ENCODE data around the gene ZNF280C. TPM values are rescaled to one million over a fixed set of nuclear protein-coding genes. Genes with fewer than 3 reads are reported as not detected.

Gene ZNF280C
- total and polyA plus RNA-seq, 8 donors, result 0.61 to 17.5 (median 2.3) TPM

DNA sequence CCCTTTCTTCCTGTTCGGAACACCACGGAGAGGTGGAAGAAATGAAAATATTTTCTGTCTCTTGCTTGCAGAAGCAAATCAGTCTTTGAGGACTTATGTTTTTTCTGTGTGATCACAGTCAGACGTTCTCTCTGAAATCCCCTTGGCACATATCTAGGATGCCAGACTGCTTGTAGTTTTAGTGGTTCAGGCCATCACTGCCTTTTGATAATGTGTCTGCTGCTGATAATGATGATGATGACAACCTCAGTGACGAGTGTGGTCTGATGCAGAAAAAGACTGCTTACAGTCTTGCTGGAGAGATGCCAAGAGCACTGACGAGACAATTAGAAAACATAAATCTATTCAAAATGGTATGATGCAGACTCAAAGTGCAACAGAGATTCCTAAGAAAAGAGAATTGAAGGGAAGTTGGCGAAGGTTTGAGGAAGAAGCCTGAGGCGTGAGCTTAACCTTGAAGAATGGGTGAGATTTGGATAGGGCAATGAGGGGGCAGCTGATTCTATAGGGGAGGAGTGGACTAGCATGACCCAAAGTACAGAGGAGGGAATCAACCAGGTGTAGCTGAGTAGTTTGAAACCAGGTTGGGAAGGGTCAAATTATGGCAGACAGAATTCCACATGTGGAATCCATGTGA is 89.0 kb downstream of the ZNF280C start:
- Histone ChIP-seq H3K9me3 (no peaks in the 10 kb centered on the region), H3K36me3 (no peaks in the 10 kb centered on the region), H3K4me1 (peaks cover 0 to 2% (median 0%) of the 10 kb centered on the region in 4 donors), H3K27ac (no peak overlapping the region), H3K27me3 (no peaks in the 10 kb centered on the region), H3K4me3 (no peak overlapping the region)
- DNase-seq, result no peak
- 56 to 67% (median 60%) methylated on average over 7 of the region's 7 CpGs for WGBS, 5 donors
- intact Hi-C loops (cut with DNase I; ENCODE audit: low total_unique reads), result no loop called here
- TF ChIP-seq POLR2A (IDR thresholded peaks at IDR 0.05), result no peak
- TF ChIP-seq CTCF (IDR thresholded peaks at IDR 0.05), result no peak
- no peak for TF ChIP-seq EP300 (IDR thresholded peaks at IDR 0.05)
- no peak for TF ChIP-seq POLR2AphosphoS5 (IDR thresholded peaks at IDR 0.05)

- Histone ChIP-seq H3K36me3 (no peaks in the 10 kb centered on the region), H3K9me3 (no peaks in the 10 kb centered on the region), H3K4me1 (peaks cover 0 to 8% (median 0%) of the 10 kb centered on the region in 4 donors), H3K4me3 (no peak overlapping the region), H3K27ac (no peak overlapping the region), H3K27me3 (no peaks in the 10 kb centered on the region)
- intact Hi-C loops (cut with DNase I; ENCODE audit: low total_unique reads), result no loop called here
- TF ChIP-seq EP300 (IDR thresholded peaks at IDR 0.05) (no peak), POLR2A (IDR thresholded peaks at IDR 0.05) (no peak), POLR2AphosphoS5 (IDR thresholded peaks at IDR 0.05) (no peak), CTCF (IDR thresholded peaks at IDR 0.05) (no peak)
- DNase-seq, result no peak
- WGBS, 5 donors, result 71 to 82% (median 74%) methylated on average over 5 of the region's 5 CpGs
Measured at GRCh38 chrX:130179170-130179569, 89.5 kb downstream of the ZNF280C start.

DNA sequence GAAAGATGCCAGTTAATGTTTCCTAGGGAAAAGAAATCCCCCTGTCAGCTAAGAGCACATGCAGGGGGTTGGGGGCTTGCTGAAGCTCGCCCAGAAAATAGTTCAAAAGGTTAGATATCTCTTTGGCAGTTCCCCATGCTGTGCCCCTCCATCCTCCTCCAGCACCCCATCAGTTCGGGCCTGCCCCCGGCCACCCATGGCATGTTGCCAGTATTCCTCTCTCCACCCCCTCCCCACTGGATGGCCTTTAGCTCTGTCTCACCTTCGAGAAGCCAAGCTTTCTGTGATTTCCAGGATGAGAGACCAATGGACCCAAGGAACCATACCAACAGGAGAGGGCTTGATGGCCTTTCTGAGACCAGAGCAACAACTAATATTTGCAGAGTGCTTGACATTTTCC is 91.8 kb downstream of the ZNF280C start:
- H3K27ac ChIP-seq, result no peak overlapping the region
- peaks cover 0 to 5% (median 0%) of the 10 kb centered on the region in 4 donors for H3K9me3 ChIP-seq
- H3K4me1 ChIP-seq, result peaks cover 0 to 25% (median 4%) of the 10 kb centered on the region in 4 donors
- no peaks in the 10 kb centered on the region for H3K36me3 ChIP-seq
- intact Hi-C loops (cut with DNase I; ENCODE audit: low total_unique reads), result no loop called here
- TF ChIP-seq EP300 (IDR thresholded peaks at IDR 0.05) (no peak), POLR2A (IDR thresholded peaks at IDR 0.05) (no peak), POLR2AphosphoS5 (IDR thresholded peaks at IDR 0.05) (no peak), CTCF (IDR thresholded peaks at IDR 0.05) (no peak)
- 51 to 87% (median 79%) methylated on average over 4 of the region's 4 CpGs for WGBS, 5 donors
- H3K4me3 ChIP-seq, result no peak overlapping the region
- peaks cover 0 to 7% (median 0%) of the 10 kb centered on the region in 3 donors for H3K27me3 ChIP-seq
- DNase-seq, result no peak

GRCh38 chrX:130176354-130176776 is 92.3 kb downstream of the ZNF280C start:
- Histone ChIP-seq H3K4me1 (peaks cover 0 to 30% (median 7%) of the 10 kb centered on the region in 4 donors), H3K4me3 (no peak overlapping the region), H3K36me3 (no peaks in the 10 kb centered on the region), H3K9me3 (peaks cover 0 to 5% (median 0%) of the 10 kb centered on the region in 4 donors), H3K27me3 (peaks cover 0 to 11% (median 0%) of the 10 kb centered on the region in 3 donors), H3K27ac (no peak overlapping the region)
- intact Hi-C loops (cut with DNase I; ENCODE audit: low total_unique reads), result no loop called here
- DNase-seq, result no peak
- TF ChIP-seq POLR2A (IDR thresholded peaks at IDR 0.05) (no peak), POLR2AphosphoS5 (IDR thresholded peaks at IDR 0.05) (no peak), CTCF (IDR thresholded peaks at IDR 0.05) (no peak), EP300 (IDR thresholded peaks at IDR 0.05) (no peak)
